ENCODE data around the gene MAN1A1. TPM values are rescaled to one million over a fixed set of nuclear protein-coding genes. Genes with fewer than 3 reads are reported as not detected.

The MAN1A1 gene
- total and polyA plus RNA-seq, 10 donors, result 6.0 to 148 (median 93.5) TPM

- 87 to 92% (median 91%) methylated on average over 8 of the region's 8 CpGs for WGBS, 5 donors
- Histone ChIP-seq H3K4me1 (peaks cover 0 to 4% (median 0%) of the 10 kb centered on the region in 6 donors), H3K27me3 (replicated peaks in 1 of 7) (no peaks in the 10 kb centered on the region), H3K27ac (no peak overlapping the region), H3K9me3 (no peaks in the 10 kb centered on the region), H3K4me3 (no peak overlapping the region), H3K36me3 (peaks cover 0 to 25% (median 9%) of the 10 kb centered on the region in 6 donors)
- TF ChIP-seq POLR2AphosphoS5 (IDR thresholded peaks at IDR 0.05), result no peak
- DNase-seq, result no peak
- intact Hi-C loops (cut with DNase I; ENCODE audit: low total_unique reads), result no loop called here
Observed at GRCh38 chr6:119174879-119175817, 174.4 kb downstream of the MAN1A1 start.

- Histone ChIP-seq H3K36me3 (peaks cover 0 to 14% (median 5%) of the 10 kb centered on the region in 6 donors), H3K4me3 (no peak overlapping the region), H3K27ac (no peak overlapping the region), H3K9me3 (no peaks in the 10 kb centered on the region), H3K4me1 (no peaks in the 10 kb centered on the region), H3K27me3 (replicated peaks in 1 of 7) (no peaks in the 10 kb centered on the region)
- 88 to 94% (median 93%) methylated on average over 3 of the region's 3 CpGs for WGBS, 5 donors
- intact Hi-C loops (cut with DNase I; ENCODE audit: low total_unique reads), result no loop called here
- no peak for TF ChIP-seq POLR2AphosphoS5 (IDR thresholded peaks at IDR 0.05)
- TF ChIP-seq CTCF (IDR thresholded peaks at IDR 0.05 in 8 of 11, conservative IDR thresholded peaks at IDR 0.05 in 3 of 11), result no peak
- TF ChIP-seq POLR2A (IDR thresholded peaks at IDR 0.05), result no peak
- DNase-seq, result no peak
Observed at GRCh38 chr6:119174085-119174445, 175.5 kb downstream of the MAN1A1 start.

GRCh38 chr6:119173249-119174084 is 176.1 kb downstream of the MAN1A1 start:
- Histone ChIP-seq H3K27ac (no peak overlapping the region), H3K27me3 (replicated peaks in 1 of 7) (no peaks in the 10 kb centered on the region), H3K9me3 (no peaks in the 10 kb centered on the region), H3K36me3 (peaks cover 0 to 9% (median 3%) of the 10 kb centered on the region in 6 donors), H3K4me1 (no peaks in the 10 kb centered on the region), H3K4me3 (no peak overlapping the region)
- intact Hi-C loops (cut with DNase I; ENCODE audit: low total_unique reads), result no loop called here
- no peak for DNase-seq
- no peak for TF ChIP-seq POLR2A (IDR thresholded peaks at IDR 0.05)
- no peak for TF ChIP-seq POLR2AphosphoS5 (IDR thresholded peaks at IDR 0.05)
- no peak for TF ChIP-seq CTCF (IDR thresholded peaks at IDR 0.05 in 8 of 11, conservative IDR thresholded peaks at IDR 0.05 in 3 of 11)
- 76 to 84% (median 82%) methylated on average over 6 of the region's 6 CpGs for WGBS, 5 donors

GRCh38 chr6:119172824-119173223 is 176.7 kb downstream of the MAN1A1 start:
- H3K27me3 ChIP-seq (replicated peaks in 1 of 7), result no peaks in the 10 kb centered on the region
- WGBS, 5 donors, result 82 to 91% (median 88%) methylated on average over 2 of the region's 2 CpGs

More at GRCh38 chr6:119172824-119173223, 176.7 kb downstream of the MAN1A1 start:
- intact Hi-C loops (cut with DNase I; ENCODE audit: low total_unique reads), result no loop called here
- Histone ChIP-seq H3K36me3 (peaks cover 0 to 3% (median under 1%) of the 10 kb centered on the region in 6 donors), H3K4me3 (no peak overlapping the region), H3K4me1 (no peaks in the 10 kb centered on the region), H3K27ac (no peak overlapping the region), H3K9me3 (no peaks in the 10 kb centered on the region)
- no peak for TF ChIP-seq CTCF (IDR thresholded peaks at IDR 0.05 in 8 of 11, conservative IDR thresholded peaks at IDR 0.05 in 3 of 11)
- TF ChIP-seq POLR2A (IDR thresholded peaks at IDR 0.05), result no peak
- no peak for TF ChIP-seq POLR2AphosphoS5 (IDR thresholded peaks at IDR 0.05)
- DNase-seq, result no peak

All from spleen (tissue), 11 donors.